HL-60 (cell line): Measurements from ENCODE around the gene SLC6A9.

Experiments used
- DNase-seq, 2 experiments: peaks; one replicate each; pipeline ENCODE4 v3.0.0-alpha.2; 2010 to 2020; ENCODE audit warnings: low read depth in 1 of 2, low spot score in 1 of 2
- H3K27ac ChIP-seq: fragments of 250-450 bp; sonication (Bioruptor Pico); replicated peaks from 2 replicates; pipeline ENCODE4 v1.5.1; 2020; ENCODE audit warnings: mild to moderate bottlenecking, moderate library complexity
- H3K27me3 ChIP-seq: fragments of 250-450 bp; sonication (Bioruptor Pico); 2 replicates; pipeline ENCODE4 v1.5.1; 2021; ENCODE audit warnings: mild to moderate bottlenecking, moderate library complexity; ENCODE audit not compliant: insufficient read depth, poor library complexity, severe bottlenecking
- H3K4me3 ChIP-seq: replicated peaks from 2 replicates; pipeline ENCODE4 v1.5.1; 2011; ENCODE audit warnings: mild to moderate bottlenecking, control low read depth, low read length; ENCODE audit not compliant: insufficient read depth
- CTCF ChIP-seq: IDR thresholded peaks from one replicate; pipeline ENCODE4 v1.5.1; 2011; ENCODE audit warnings: low read length, control low read depth, inconsistent platforms; ENCODE audit not compliant: insufficient read depth
- GABPA ChIP-seq: IDR thresholded peaks from 2 replicates; pipeline ENCODE4 v1.6.1; 2012; ENCODE audit warnings: low read depth
- POLR2AphosphoS5 ChIP-seq: IDR thresholded peaks from 2 replicates; pipeline ENCODE4 v1.6.1; 2012; ENCODE audit warnings: low read depth
- SPI1 ChIP-seq: IDR thresholded peaks from 2 replicates; pipeline ENCODE4 v1.6.1; 2012; ENCODE audit warnings: low read depth, mild to moderate bottlenecking, borderline replicate concordance
- TF ChIP-seq, protein P1 (sequence below): IDR thresholded peaks from 2 replicates; pipeline ENCODE4 v1.6.1; 2012; ENCODE audit warnings: low read depth; ENCODE audit not compliant: insufficient replicate concordance

Gene SLC6A9

DNA sequence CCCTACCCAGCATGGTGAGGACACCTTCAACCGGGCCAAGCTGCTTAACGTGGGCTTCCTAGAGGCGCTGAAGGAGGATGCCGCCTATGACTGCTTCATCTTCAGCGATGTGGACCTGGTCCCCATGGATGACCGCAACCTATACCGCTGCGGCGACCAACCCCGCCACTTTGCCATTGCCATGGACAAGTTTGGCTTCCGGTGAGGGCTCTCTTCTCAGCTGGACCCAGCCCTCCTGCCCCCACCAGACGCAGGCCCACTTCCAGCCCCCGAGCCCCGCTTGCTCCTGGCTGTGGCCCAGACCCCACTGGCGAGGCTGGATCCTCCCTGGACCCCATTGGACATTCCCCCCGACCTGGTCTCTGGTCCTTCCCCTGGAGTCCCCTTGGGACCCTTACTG lies 46.4 kb downstream of the SLC6A9 start:
- no peak for TF ChIP-seq POLR2AphosphoS5
- no peak for TF ChIP-seq SPI1
- TF ChIP-seq, protein P1, sequence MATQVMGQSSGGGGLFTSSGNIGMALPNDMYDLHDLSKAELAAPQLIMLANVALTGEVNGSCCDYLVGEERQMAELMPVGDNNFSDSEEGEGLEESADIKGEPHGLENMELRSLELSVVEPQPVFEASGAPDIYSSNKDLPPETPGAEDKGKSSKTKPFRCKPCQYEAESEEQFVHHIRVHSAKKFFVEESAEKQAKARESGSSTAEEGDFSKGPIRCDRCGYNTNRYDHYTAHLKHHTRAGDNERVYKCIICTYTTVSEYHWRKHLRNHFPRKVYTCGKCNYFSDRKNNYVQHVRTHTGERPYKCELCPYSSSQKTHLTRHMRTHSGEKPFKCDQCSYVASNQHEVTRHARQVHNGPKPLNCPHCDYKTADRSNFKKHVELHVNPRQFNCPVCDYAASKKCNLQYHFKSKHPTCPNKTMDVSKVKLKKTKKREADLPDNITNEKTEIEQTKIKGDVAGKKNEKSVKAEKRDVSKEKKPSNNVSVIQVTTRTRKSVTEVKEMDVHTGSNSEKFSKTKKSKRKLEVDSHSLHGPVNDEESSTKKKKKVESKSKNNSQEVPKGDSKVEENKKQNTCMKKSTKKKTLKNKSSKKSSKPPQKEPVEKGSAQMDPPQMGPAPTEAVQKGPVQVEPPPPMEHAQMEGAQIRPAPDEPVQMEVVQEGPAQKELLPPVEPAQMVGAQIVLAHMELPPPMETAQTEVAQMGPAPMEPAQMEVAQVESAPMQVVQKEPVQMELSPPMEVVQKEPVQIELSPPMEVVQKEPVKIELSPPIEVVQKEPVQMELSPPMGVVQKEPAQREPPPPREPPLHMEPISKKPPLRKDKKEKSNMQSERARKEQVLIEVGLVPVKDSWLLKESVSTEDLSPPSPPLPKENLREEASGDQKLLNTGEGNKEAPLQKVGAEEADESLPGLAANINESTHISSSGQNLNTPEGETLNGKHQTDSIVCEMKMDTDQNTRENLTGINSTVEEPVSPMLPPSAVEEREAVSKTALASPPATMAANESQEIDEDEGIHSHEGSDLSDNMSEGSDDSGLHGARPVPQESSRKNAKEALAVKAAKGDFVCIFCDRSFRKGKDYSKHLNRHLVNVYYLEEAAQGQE, result no peak
- TF ChIP-seq GABPA, result no peak
- no peak for TF ChIP-seq CTCF
- Histone ChIP-seq H3K27ac (no peak overlapping the region), H3K4me3 (no peak overlapping the region), H3K27me3 (no peaks in the 10 kb centered on the region)
- no peak for DNase-seq

- H3K27me3 ChIP-seq, result no peaks in the 10 kb centered on the region
- H3K27ac ChIP-seq, result no peak overlapping the region
- no peak for DNase-seq
- no peak overlapping the region for H3K4me3 ChIP-seq
- TF ChIP-seq, protein P1, result no peak
- TF ChIP-seq CTCF (no peak), SPI1 (no peak), GABPA (no peak), POLR2AphosphoS5 (no peak)
Measured at GRCh38 chr1:43983253-43983899, 47.9 kb downstream of the SLC6A9 start.

DNA sequence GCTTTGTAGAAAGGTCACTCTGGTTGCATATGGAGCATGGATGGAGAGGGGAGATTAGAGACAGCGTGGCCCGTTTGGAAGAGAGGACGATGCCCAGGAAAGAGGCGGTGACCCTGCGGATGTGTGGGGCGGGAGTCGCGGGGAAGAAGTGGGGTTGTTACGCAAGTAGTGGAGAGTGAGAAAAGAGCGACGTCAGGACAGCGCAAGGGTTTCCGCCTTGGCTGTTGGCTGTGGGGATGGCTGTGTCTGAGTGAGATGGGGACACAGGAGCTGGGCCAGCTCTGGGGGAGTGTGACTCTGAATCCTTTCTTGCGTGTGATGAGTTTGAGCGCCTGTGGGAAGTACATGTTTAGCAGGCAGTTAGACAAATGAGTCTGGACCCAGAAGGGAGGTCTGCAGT lies 48.5 kb downstream of the SLC6A9 start:
- Histone ChIP-seq H3K27ac (no peak overlapping the region), H3K4me3 (no peak overlapping the region), H3K27me3 (no peaks in the 10 kb centered on the region)
- DNase-seq, result peak; percentile 50 to 58
- TF ChIP-seq GABPA, result no peak

DNA sequence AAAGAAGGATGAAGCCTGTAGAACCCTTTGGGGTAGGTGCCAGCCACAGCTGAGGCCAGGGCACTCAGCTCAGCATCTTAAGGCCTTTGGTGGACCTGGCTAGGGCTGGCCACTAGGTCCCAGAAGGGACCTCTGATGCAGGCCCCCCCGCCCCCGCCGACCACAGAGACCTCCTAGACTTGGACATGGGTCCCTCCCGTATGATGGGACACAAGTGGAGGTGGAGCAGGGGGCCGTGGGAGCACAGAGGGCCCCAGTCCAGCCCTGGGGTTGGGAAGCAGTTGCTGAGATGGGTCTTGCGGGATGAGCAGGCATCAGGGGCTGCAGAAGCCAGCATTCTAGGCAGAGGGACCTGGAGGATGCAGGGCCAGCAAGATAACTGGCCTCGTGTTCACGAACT lies 49.0 kb downstream of the SLC6A9 start:
- no peaks in the 10 kb centered on the region for H3K27me3 ChIP-seq
- H3K27ac ChIP-seq, result no peak overlapping the region
- DNase-seq, result no peak
- TF ChIP-seq POLR2AphosphoS5, result no peak
- no peak for TF ChIP-seq SPI1
- TF ChIP-seq GABPA, result no peak
- no peak for TF ChIP-seq CTCF
- TF ChIP-seq, protein P1, result no peak
- H3K4me3 ChIP-seq, result no peak overlapping the region
